KMS-11 (cell line): Measurements from ENCODE around the gene H2BW2.
"Not testable (repeated sequence)": the region's sequence is repeated elsewhere in the genome, so short reads cannot be mapped to it uniquely, and the experiment has no call there.

Source experiments
- H2AFZ ChIP-seq: fragments of 200-600 bp; sonication (generic); 2 replicates; pipeline ENCODE4 v1.6.1; 2016; ENCODE audit warnings: antibody characterized with exemption, mixed run types, low read depth
- H3K27ac ChIP-seq: fragments of 200-600 bp; sonication (generic); 2 replicates; pipeline ENCODE4 v1.6.1; 2016; ENCODE audit warnings: mild to moderate bottlenecking, mixed run types
- H3K27me3 ChIP-seq: fragments of 200-600 bp; sonication (generic); 2 replicates; pipeline ENCODE4 v1.6.1; 2017; ENCODE audit warnings: mild to moderate bottlenecking, low read depth, mixed run types, moderate library complexity; ENCODE audit not compliant: insufficient read depth
- H3K36me3 ChIP-seq: fragments of 200-600 bp; sonication (generic); 2 replicates; pipeline ENCODE4 v1.6.1; 2017; ENCODE audit warnings: mild to moderate bottlenecking, mixed run types; ENCODE audit not compliant: insufficient read depth
- H3K4me1 ChIP-seq: fragments of 200-600 bp; sonication (generic); 2 replicates; pipeline ENCODE4 v1.6.1; 2016; ENCODE audit warnings: mild to moderate bottlenecking, low read depth, mixed run types; ENCODE audit not compliant: poor library complexity, severe bottlenecking
- H3K4me2 ChIP-seq: fragments of 200-600 bp; sonication (generic); 2 replicates; pipeline ENCODE4 v1.7.0; 2016; ENCODE audit warnings: mild to moderate bottlenecking, mixed run types
- H3K4me3 ChIP-seq: fragments of 200-600 bp; sonication (generic); IDR thresholded peaks from 2 replicates; pipeline ENCODE4 v1.6.1; 2017; ENCODE audit warnings: low read depth, low read length, mixed read lengths; ENCODE audit not compliant: insufficient read depth
- H3K79me2 ChIP-seq: fragments of 200-600 bp; sonication (generic); 2 replicates; pipeline ENCODE4 v1.6.1; 2016; ENCODE audit warnings: low read depth, mixed run types; ENCODE audit not compliant: insufficient read depth
- H3K9ac ChIP-seq: fragments of 200-600 bp; sonication (generic); 2 replicates; pipeline ENCODE4 v1.6.1; 2016; ENCODE audit warnings: mild to moderate bottlenecking, mixed run types
- H4K20me1 ChIP-seq: fragments of 200-600 bp; sonication (generic); 2 replicates; pipeline ENCODE4 v1.6.1; 2016; ENCODE audit warnings: mild to moderate bottlenecking, mixed run types; ENCODE audit not compliant: insufficient read depth
- TF ChIP-seq, protein P1 (sequence below): fragments of 200-600 bp; sonication (generic); conservative IDR thresholded peaks from 2 replicates; pipeline ENCODE4 v1.6.1; 2017; ENCODE audit warnings: low read depth, mild to moderate bottlenecking, antibody characterized with exemption, low read length, moderate library complexity, mixed read lengths

The H2BW2 gene

DNA sequence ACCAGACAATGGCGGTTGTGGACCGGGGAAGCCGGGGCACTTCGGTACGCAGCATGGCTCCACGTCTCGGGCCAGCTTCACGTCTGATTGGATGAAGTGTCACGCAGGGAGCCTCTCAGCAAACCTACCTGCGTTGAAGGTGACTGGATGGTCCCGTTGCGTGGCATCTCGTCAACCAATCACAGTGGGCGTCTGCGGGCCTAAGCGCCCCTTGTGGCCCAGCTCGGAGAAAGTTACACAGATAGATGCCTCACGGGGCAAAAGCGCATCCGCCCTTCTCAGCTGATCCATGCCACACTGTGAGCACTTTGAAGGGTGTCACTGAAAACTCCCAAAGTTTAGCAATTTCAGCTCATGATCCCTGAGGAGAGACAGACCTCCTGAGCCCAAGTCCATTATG lies 26.1 kb upstream of the H2BW2 start, which contains the start of gene H2BW1:
H2BW1 (minus strand) TSS at position 103 of the 400 bp plus-strand sequence. CDS start 132 bp downstream, outside the sequence.
- Histone ChIP-seq H3K4me1 (no peaks in the 10 kb centered on the region), H3K9ac (no peak within 1 kb of the TSS), H3K36me3 (no peaks in the 10 kb centered on the region), H3K27ac (no peak within 1 kb of the TSS), H4K20me1 (no peaks in the 10 kb centered on the region), H3K4me2 (no peak within 1 kb of the TSS), H3K27me3 (no peaks in the 10 kb centered on the region), H2AFZ (no peak within 1 kb of the TSS), H3K4me3 (no peak within 1 kb of the TSS), H3K79me2 (no peaks in the 10 kb centered on the region)
- TF ChIP-seq, protein P1, sequence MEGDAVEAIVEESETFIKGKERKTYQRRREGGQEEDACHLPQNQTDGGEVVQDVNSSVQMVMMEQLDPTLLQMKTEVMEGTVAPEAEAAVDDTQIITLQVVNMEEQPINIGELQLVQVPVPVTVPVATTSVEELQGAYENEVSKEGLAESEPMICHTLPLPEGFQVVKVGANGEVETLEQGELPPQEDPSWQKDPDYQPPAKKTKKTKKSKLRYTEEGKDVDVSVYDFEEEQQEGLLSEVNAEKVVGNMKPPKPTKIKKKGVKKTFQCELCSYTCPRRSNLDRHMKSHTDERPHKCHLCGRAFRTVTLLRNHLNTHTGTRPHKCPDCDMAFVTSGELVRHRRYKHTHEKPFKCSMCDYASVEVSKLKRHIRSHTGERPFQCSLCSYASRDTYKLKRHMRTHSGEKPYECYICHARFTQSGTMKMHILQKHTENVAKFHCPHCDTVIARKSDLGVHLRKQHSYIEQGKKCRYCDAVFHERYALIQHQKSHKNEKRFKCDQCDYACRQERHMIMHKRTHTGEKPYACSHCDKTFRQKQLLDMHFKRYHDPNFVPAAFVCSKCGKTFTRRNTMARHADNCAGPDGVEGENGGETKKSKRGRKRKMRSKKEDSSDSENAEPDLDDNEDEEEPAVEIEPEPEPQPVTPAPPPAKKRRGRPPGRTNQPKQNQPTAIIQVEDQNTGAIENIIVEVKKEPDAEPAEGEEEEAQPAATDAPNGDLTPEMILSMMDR = no peak

DNA sequence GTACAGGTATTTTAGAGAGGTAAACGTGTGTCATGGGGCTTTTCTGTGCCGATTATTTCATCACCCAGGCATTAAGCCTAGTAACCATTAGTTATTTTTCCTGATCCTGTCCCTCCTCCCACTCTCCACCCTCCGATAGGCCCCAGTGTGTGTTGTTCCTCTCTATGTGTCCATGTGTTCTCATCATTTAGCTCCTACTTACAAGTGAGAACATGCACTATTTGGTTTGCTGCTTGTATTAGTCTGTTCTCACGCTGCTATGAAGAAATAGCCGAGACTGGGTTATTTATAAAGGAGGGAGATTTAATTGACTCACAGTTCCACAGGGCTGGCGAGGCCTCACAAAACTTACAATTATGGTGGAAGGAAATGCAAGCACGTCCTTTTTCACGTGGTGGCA lies 24.2 kb upstream of the H2BW2 start:
- not testable (repeated sequence) for H3K9ac ChIP-seq, H3K4me3 ChIP-seq, H3K4me2 ChIP-seq, H3K27ac ChIP-seq, H3K36me3 ChIP-seq, H4K20me1 ChIP-seq, H3K79me2 ChIP-seq, H3K4me1 ChIP-seq, H3K27me3 ChIP-seq, H2AFZ ChIP-seq

DNA sequence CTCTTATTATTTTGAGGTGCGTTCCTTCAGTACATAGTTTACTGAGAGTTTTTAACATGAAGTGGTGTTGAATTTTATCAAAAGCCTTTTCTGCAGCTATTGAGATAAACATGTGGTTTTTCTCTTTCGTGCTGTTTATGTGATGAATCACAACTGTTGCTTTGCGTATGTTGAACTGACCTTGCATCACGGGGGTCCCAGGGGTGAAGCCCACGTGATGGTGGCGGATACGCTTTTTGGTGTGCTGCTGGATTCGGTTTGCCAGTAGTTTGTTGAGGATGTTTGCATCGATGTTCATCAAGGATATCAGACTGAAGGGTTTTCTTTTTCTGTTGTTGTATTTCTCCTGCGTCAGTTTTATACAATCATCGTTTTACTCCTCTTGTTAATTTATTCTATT lies 21.6 kb upstream of the H2BW2 start:
- Histone ChIP-seq H3K4me3 (no peak overlapping the region), H3K79me2 (no peaks in the 10 kb centered on the region), H3K4me1 (no peaks in the 10 kb centered on the region), H3K27ac (no peak overlapping the region), H3K36me3 (no peaks in the 10 kb centered on the region), H3K27me3 (no peaks in the 10 kb centered on the region), H3K9ac (no peak overlapping the region), H4K20me1 (no peaks in the 10 kb centered on the region), H3K4me2 (no peak overlapping the region), H2AFZ (no peak overlapping the region)
- TF ChIP-seq, protein P1 = no peak

DNA sequence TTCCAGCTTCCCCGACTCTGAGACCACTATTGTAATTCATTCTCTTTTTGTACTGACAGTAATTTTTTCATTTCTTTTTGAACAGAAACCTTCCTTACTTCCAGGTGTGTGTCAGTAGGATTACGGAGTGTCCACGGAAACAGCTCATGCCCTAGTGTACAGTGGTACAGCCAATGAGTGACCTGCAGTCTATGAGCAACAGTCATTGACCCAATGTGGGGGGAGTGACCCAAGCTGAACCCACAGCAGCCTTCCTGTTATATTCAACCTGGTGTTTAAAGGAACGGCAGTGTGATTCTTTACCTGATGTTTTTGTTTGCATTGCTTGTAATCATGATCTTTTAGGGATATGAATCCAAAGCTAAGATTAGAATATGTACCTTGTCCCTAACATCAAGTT lies 1.2 kb downstream of the H2BW2 start:
- TF ChIP-seq, protein P1 = no peak
- no peaks in the 10 kb centered on the region for H3K4me1 ChIP-seq

DNA sequence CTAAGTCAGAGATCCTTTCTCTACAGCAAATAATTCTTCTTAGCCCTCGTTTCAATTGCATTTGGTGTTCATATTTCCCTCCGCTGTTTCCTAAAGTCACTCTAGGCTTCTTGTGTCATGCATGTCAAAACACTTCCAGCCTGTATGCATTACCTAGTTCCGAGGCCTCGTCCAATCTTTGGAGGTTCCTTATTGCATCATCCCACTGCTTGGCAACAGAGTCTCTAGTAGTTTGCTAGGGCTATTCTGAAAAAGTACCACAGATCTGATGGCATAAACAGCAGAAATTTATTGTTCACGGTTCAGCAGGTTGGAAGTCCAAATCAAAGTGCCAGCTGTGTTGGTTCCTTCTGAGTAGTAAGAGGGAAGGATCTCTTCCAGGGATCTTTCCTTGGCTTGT lies 5.9 kb downstream of the H2BW2 start:
- H4K20me1 ChIP-seq = no peaks in the 10 kb centered on the region
- no peaks in the 10 kb centered on the region for H3K4me1 ChIP-seq
- no peak overlapping the region for H2AFZ ChIP-seq
- TF ChIP-seq, protein P1 = no peak
- H3K36me3 ChIP-seq = no peaks in the 10 kb centered on the region
- no peak overlapping the region for H3K4me3 ChIP-seq
- no peak overlapping the region for H3K4me2 ChIP-seq
- no peaks in the 10 kb centered on the region for H3K79me2 ChIP-seq
- H3K9ac ChIP-seq = no peak overlapping the region
- H3K27me3 ChIP-seq = no peaks in the 10 kb centered on the region
- no peak overlapping the region for H3K27ac ChIP-seq

More for the DNA sequence above, 1.2 kb downstream of the H2BW2 start:
- H3K9ac ChIP-seq = no peak overlapping the region
- H3K27me3 ChIP-seq = no peaks in the 10 kb centered on the region
- no peak overlapping the region for H2AFZ ChIP-seq
- no peak overlapping the region for H3K4me2 ChIP-seq
- H3K36me3 ChIP-seq = no peaks in the 10 kb centered on the region
- H3K27ac ChIP-seq = no peak overlapping the region
- H3K4me3 ChIP-seq = no peak overlapping the region
- no peaks in the 10 kb centered on the region for H3K79me2 ChIP-seq
- no peaks in the 10 kb centered on the region for H4K20me1 ChIP-seq
